Measurements from ENCODE around the gene DISC1. TPM values are rescaled to one million over a fixed set of nuclear protein-coding genes. Genes with fewer than 3 reads are reported as not detected.

Gene DISC1
- total and polyA plus RNA-seq, 2 experiments from 2014 or later = 0.43 to 1.2 TPM

DNA sequence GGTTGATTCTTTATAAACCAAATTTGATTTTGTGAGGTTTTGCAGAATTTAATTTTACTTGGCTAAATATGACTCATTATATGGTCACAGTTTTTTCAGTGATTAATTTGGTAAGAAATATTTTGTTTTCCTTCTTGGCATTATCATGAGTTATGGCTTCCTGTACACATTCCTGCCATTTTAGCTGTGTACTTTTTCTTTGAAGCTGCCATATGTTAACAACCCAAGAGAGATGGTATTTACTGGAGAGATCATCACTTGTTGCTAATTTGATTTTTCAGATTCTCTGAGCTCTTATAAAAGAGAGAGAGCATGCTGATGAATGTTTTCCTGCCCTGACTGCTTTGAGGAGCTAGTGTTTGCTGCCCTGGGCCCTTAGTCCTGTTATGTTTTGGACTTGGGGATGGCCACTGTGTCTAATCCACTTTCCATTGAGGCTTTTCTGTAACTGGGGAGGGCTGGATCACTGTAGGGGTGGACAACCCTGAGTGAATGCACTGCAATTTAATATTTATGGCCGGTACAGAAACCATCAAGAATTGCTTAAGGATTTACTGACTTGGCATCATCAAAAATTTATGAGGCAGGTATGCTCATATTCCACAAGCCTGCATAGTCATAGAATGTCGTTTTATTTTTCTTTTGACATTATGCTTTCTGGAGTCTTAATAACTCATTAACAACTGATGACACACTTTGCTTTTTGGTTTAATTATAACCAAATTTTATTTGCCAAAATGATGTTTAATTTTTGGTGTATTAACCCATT lies 200.9 kb downstream of the DISC1 start:
- Histone ChIP-seq H3K9ac (peak overlapping the region; percentile 27), H3K9me3 (ENCODE audit: low read depth) (no peaks in the 10 kb centered on the region), H2AFZ (no peak overlapping the region), H3K27me3 (replicated peaks; ENCODE audit: insufficient read depth) (no peaks in the 10 kb centered on the region), H3K36me3 (ENCODE audit: low read depth) (no peaks in the 10 kb centered on the region), H3K9me2 (ENCODE audit: insufficient read depth) (no peaks in the 10 kb centered on the region), H3K79me2 (ENCODE audit: insufficient read depth) (no peaks in the 10 kb centered on the region), H3K4me3 (peak overlapping the region; percentile 18), H4K20me1 (ENCODE audit: insufficient read depth) (no peaks in the 10 kb centered on the region), H3F3A (ENCODE audit: insufficient read depth) (peaks cover 22% of the 10 kb centered on the region), H3K4me1 (ENCODE audit: insufficient read depth) (peaks cover 39% of the 10 kb centered on the region), H3K4me2 (ENCODE audit: unreplicated experiment) (peak overlapping the region; percentile 47), H3K27ac (peak overlapping the region; percentile 76)
- in situ Hi-C loops (cut with MboI) = no loop called here
- TF ChIP-seq EZH2 (IDR thresholded peaks at IDR 0.05; ENCODE audit: insufficient read depth, poor library complexity, severe bottlenecking) (no peak), EZH2phosphoT487 (IDR thresholded peaks at IDR 0.05; ENCODE audit: insufficient read depth, low read depth) (peak; percentile 98)
- DNase-seq = peak; percentile 79
- 16 to 38% methylated on average over 2 of the region's 2 CpGs for WGBS, 2 experiments (ENCODE audit: low coverage in 1 of 2, low lambda C conversion rate in 2 of 2, missing lambda C conversion rate in 2 of 2)

DNA sequence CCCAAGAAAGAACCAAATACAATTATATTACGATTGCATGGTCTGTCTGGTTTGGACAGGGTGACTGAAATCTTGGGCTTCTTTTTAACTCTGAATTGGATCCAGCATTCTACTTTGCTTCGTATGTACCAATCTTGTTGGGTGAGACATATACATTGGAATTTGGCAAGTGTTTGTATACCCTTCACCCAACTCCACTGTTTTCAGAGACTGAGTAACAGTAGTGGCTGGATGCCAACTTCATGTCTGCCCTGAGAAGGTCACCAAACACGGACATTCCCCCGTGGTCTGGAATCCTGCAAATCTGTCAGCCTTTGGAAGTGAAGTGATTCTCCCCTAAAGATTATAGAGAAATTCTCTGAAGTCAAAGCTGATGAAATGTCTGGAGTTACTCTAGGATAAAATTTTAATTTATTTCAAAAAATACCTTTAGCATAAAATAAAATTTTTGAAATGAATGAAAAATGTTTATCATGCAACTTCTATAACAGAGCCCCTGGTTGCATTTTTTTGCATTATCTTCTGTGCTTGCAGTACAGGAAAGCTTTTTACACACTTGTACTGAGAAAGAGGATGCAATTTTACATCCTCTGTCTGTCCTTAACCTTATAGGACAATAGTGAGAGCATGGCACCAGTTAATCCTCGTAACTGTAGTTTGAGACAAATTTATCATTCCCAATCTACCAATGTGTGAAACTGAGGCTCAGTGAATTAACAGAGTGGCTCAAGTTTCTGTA lies 201.8 kb downstream of the DISC1 start:
- Histone ChIP-seq H3K4me2 (ENCODE audit: unreplicated experiment) (peak overlapping the region; percentile 47), H3F3A (ENCODE audit: insufficient read depth) (peaks cover 22% of the 10 kb centered on the region), H3K36me3 (ENCODE audit: low read depth) (no peaks in the 10 kb centered on the region), H2AFZ (no peak overlapping the region), H4K20me1 (ENCODE audit: insufficient read depth) (no peaks in the 10 kb centered on the region), H3K9me3 (ENCODE audit: low read depth) (no peaks in the 10 kb centered on the region), H3K9ac (peak overlapping the region; percentile 27), H3K4me1 (ENCODE audit: insufficient read depth) (peaks cover 41% of the 10 kb centered on the region), H3K27ac (peak overlapping the region; percentile 76), H3K27me3 (replicated peaks; ENCODE audit: insufficient read depth) (no peaks in the 10 kb centered on the region), H3K79me2 (ENCODE audit: insufficient read depth) (no peaks in the 10 kb centered on the region), H3K4me3 (peak overlapping the region; percentile 18; the same call in 1 of the 2 replicates), H3K9me2 (ENCODE audit: insufficient read depth) (no peaks in the 10 kb centered on the region)
- no peak for TF ChIP-seq EZH2 (IDR thresholded peaks at IDR 0.05; ENCODE audit: insufficient read depth, poor library complexity, severe bottlenecking)
- TF ChIP-seq EZH2phosphoT487 (IDR thresholded peaks at IDR 0.05; ENCODE audit: insufficient read depth, low read depth) = no peak
- in situ Hi-C loops (cut with MboI) = no loop called here
- peak; percentile 95 for DNase-seq
- 19 to 20% methylated on average over 5 of the region's 5 CpGs for WGBS, 2 experiments (ENCODE audit: low coverage in 1 of 2, low lambda C conversion rate in 2 of 2, missing lambda C conversion rate in 2 of 2)

DNA sequence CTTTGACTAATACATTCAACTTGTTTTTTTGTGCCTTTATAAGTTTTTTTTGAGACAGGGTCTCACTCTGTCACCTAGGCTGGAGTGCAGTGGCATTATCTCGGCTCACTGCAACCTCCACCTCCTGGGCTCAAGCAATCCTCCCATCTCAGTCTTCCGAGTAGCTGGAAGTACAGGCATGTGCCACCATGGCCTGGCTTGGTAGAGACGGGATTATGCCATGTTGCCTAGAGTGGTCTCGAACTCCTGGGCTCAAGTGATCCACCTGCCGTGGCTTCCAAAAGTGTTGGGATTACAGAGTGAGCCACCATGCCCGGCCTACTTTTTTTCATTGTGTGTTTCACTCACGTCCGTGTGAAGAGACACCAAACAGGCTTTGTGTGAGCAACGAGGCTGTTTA lies 202.7 kb downstream of the DISC1 start:
- Histone ChIP-seq H3K4me3 (no peak overlapping the region), H3K4me1 (ENCODE audit: insufficient read depth) (peaks cover 41% of the 10 kb centered on the region), H3K27ac (no peak overlapping the region), H3K36me3 (ENCODE audit: low read depth) (no peaks in the 10 kb centered on the region), H2AFZ (no peak overlapping the region), H3K4me2 (ENCODE audit: unreplicated experiment) (no peak overlapping the region), H3K9me2 (ENCODE audit: insufficient read depth) (no peaks in the 10 kb centered on the region), H3K9me3 (ENCODE audit: low read depth) (no peaks in the 10 kb centered on the region), H3F3A (ENCODE audit: insufficient read depth) (peaks cover 22% of the 10 kb centered on the region), H3K79me2 (ENCODE audit: insufficient read depth) (no peaks in the 10 kb centered on the region), H3K27me3 (replicated peaks; ENCODE audit: insufficient read depth) (no peaks in the 10 kb centered on the region), H4K20me1 (ENCODE audit: insufficient read depth) (no peaks in the 10 kb centered on the region), H3K9ac (no peak overlapping the region)
- no peak for DNase-seq
- TF ChIP-seq EZH2 (IDR thresholded peaks at IDR 0.05; ENCODE audit: insufficient read depth, poor library complexity, severe bottlenecking) (no peak), EZH2phosphoT487 (IDR thresholded peaks at IDR 0.05; ENCODE audit: insufficient read depth, low read depth) (no peak)
- in situ Hi-C loops (cut with MboI) = no loop called here
- WGBS, 2 experiments (ENCODE audit: low coverage in 1 of 2, low lambda C conversion rate in 2 of 2, missing lambda C conversion rate in 2 of 2) = 91 to 96% methylated on average over 9 of the region's 9 CpGs

DNA sequence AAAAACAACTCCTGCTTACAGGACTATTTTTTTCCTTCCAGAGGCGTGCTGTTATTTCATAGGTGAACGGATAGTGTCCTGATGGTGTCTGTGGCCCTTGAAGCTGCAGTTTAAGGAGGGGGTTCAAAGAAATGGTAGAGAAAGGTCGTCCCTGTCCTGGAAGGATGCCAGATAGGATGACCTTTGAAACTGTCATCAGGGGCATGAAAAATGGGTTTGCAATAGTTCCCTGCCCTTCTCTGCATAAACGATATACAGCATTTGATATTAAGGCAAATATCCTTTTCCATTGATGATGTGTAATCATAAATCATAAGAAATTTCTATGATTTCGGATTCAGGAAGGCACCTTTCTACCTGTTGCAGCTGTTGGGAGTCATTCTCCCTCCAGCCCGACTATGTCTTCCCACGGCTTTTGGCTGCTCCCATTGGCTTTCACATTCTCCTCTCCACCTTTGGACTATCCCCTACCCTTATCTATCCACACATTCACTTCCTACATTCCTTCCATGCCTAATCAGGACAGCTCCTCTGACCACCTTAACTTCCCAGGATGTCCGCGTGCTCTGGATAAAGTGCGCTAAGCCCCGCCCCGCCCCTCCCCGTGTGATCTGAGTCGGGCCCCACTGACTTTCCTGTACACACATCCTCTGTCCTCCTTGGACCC lies 209.8 kb downstream of the DISC1 start:
- in situ Hi-C loops (cut with MboI) = no loop called here
- H2AFZ ChIP-seq = no peak overlapping the region
- no peaks in the 10 kb centered on the region for H4K20me1 ChIP-seq (ENCODE audit: insufficient read depth)
- no peaks in the 10 kb centered on the region for H3K79me2 ChIP-seq (ENCODE audit: insufficient read depth)
- H3K4me3 ChIP-seq = no peak overlapping the region
- DNase-seq = no peak
- no peak overlapping the region for H3K27ac ChIP-seq
- TF ChIP-seq EZH2phosphoT487 (IDR thresholded peaks at IDR 0.05; ENCODE audit: insufficient read depth, low read depth) (no peak), EZH2 (IDR thresholded peaks at IDR 0.05; ENCODE audit: insufficient read depth, poor library complexity, severe bottlenecking) (no peak)
- H3K9me3 ChIP-seq (ENCODE audit: low read depth) = no peaks in the 10 kb centered on the region
- no peaks in the 10 kb centered on the region for H3K27me3 ChIP-seq (replicated peaks; ENCODE audit: insufficient read depth)
- no peak overlapping the region for H3K4me2 ChIP-seq (ENCODE audit: unreplicated experiment)
- no peaks in the 10 kb centered on the region for H3F3A ChIP-seq (ENCODE audit: insufficient read depth)
- WGBS, 2 experiments (ENCODE audit: low coverage in 1 of 2, low lambda C conversion rate in 2 of 2, missing lambda C conversion rate in 2 of 2) = 91 to 92% methylated on average over 9 to 14 of the region's 14 CpGs
- H3K36me3 ChIP-seq (ENCODE audit: low read depth) = no peaks in the 10 kb centered on the region
- no peaks in the 10 kb centered on the region for H3K9me2 ChIP-seq (ENCODE audit: insufficient read depth)
- no peak overlapping the region for H3K9ac ChIP-seq
- peaks cover 10% of the 10 kb centered on the region for H3K4me1 ChIP-seq (ENCODE audit: insufficient read depth)

All from GM23248 (cell line).